HCT116 (cell line): ENCODE data around the gene LHPP. TPM values are rescaled to one million over a fixed set of nuclear protein-coding genes. Genes with fewer than 3 reads are reported as not detected.
"Not testable (repeated sequence)": the region's sequence is repeated elsewhere in the genome, so short reads cannot be mapped to it uniquely, and the experiment has no call there.

ENCODE experiments used
- ATAC-seq: fragments of 200-7000 bp; cut with Tn5 transposase; 2 replicates; pipeline ENCODE4 v1.9.1; 2020; ENCODE audit warnings: mild to moderate bottlenecking, moderate library complexity
- BruUV-seq: library from RNA; stranded (reverse); fragments of 400-500 nt; replicated peaks from 2 replicates; lab custom pipeline; 2021; lab: Mats Ljungman, UMichigan
- CTCF ChIA-PET: fragments of 300-600 bp; sonication (Branson Sonifier 250); formaldehyde crosslinking; loops from one replicate; lab custom pipeline; 2021; ENCODE audit warnings: antibody characterized with exemption; lab: Charles Lee
- POLR2A ChIA-PET: fragments of 300-600, 350-600 bp; sonication (Branson Sonifier 250); formaldehyde crosslinking; loops from one replicate; lab custom pipeline; 2021; ENCODE audit warnings: antibody characterized with exemption; lab: Charles Lee
- RAD21 ChIA-PET, 2 experiments: fragments of 300-600 bp; sonication (Branson Sonifier 250); formaldehyde crosslinking; loops; one replicate each; lab custom pipeline; 2023; ENCODE audit warnings: low total read pairs in 2 of 2; ENCODE audit not compliant: uncharacterized antibody in 2 of 2, unreplicated experiment in 2 of 2, low non-redundant PET in 1 of 2; lab: Charles Lee
- DNase-seq: peaks from one replicate; pipeline ENCODE4 v3.0.0-alpha.2; 2010; ENCODE audit warnings: low read depth, low spot score
- H2AFZ ChIP-seq: fragments of 200-600 bp; shearing (Covaris generic), sonication (generic); 2 replicates; pipeline ENCODE4 v1.6.1; 2017; ENCODE audit warnings: low read depth, mixed run types, mixed read lengths, antibody characterized with exemption, low read length; ENCODE audit not compliant: poor library complexity, severe bottlenecking
- H3K27ac ChIP-seq: 2 replicates; pipeline ENCODE4 v1.5.1; 2012; ENCODE audit warnings: low read depth, low read length
- H3K27me3 ChIP-seq: fragments of 200-600 bp; sonication (generic); 2 replicates; pipeline ENCODE4 v1.6.1; 2016; ENCODE audit warnings: mixed run types, low read length, mixed read lengths; ENCODE audit not compliant: insufficient read depth
- H3K36me3 ChIP-seq, 2 experiments: fragments of 200-500 bp in 1 of 2; fragments of 200-600 bp in 1 of 2; sonication (Bioruptor generic) in 1 of 2; sonication (generic) in 1 of 2; 2 replicates each; pipeline versions ENCODE4 v1.5.1 to v1.6.1; 2014 to 2016; ENCODE audit warnings: low read length in 2 of 2, inconsistent platforms in 1 of 2, mixed read lengths in 1 of 2, mixed run types in 1 of 2; ENCODE audit not compliant: insufficient read depth in 2 of 2, control insufficient read depth in 1 of 2
- H3K4me1 ChIP-seq, 2 experiments: fragments of 200-600 bp in 1 of 2; sonication (generic) in 1 of 2; 2 replicates each; pipeline versions ENCODE4 v1.5.1 to v1.6.1; 2012 to 2017; ENCODE audit warnings: low read length in 2 of 2, inconsistent platforms in 1 of 2, mild to moderate bottlenecking in 1 of 2, mixed read lengths in 1 of 2, mixed run types in 1 of 2, moderate library complexity in 1 of 2; ENCODE audit not compliant: insufficient read depth in 2 of 2, control insufficient read depth in 1 of 2
- H3K4me2 ChIP-seq: fragments of 200-600 bp; sonication (generic); 2 replicates; pipeline ENCODE4 v1.6.1; 2017; ENCODE audit warnings: mixed run types, low read length, mixed read lengths
- H3K4me3 ChIP-seq, 2 experiments: fragments of 200-600 bp in 1 of 2; sonication (generic) in 1 of 2; replicated peaks in 1 of 2; 2 replicates each; pipeline ENCODE4 v1.5.1; 2011 to 2016; ENCODE audit warnings: low read length in 2 of 2, control low read depth in 1 of 2, low read depth in 1 of 2, mild to moderate bottlenecking in 1 of 2, mixed read lengths in 1 of 2, mixed run types in 1 of 2
- H3K79me2 ChIP-seq: fragments of 200-600 bp; sonication (generic); 2 replicates; pipeline ENCODE4 v1.6.1; 2017; ENCODE audit warnings: mild to moderate bottlenecking, mixed run types, low read length, moderate library complexity, mixed read lengths; ENCODE audit not compliant: insufficient read depth
- H3K9ac ChIP-seq: fragments of 200-600 bp; sonication (generic); 2 replicates; pipeline ENCODE4 v1.6.1; 2016; ENCODE audit warnings: low read length, mixed read lengths
- H3K9me2 ChIP-seq: fragments of 200-600 bp; sonication (generic), shearing (Covaris generic); 2 replicates; pipeline ENCODE4 v1.6.1; 2017; ENCODE audit warnings: mixed run types, mild to moderate bottlenecking, moderate library complexity; ENCODE audit not compliant: insufficient read depth
- H3K9me3 ChIP-seq, 2 experiments: fragments of 200-500 bp in 1 of 2; fragments of 200-600 bp in 1 of 2; sonication (Bioruptor generic) in 1 of 2; sonication (generic) in 1 of 2; 2 replicates each; pipeline ENCODE4 v1.6.1; 2014 to 2017; ENCODE audit warnings: low read length in 2 of 2, mixed read lengths in 2 of 2, inconsistent platforms in 1 of 2, low read depth in 1 of 2, mild to moderate bottlenecking in 1 of 2, mixed run types in 1 of 2, moderate library complexity in 1 of 2; ENCODE audit not compliant: control insufficient read depth in 1 of 2, insufficient read depth in 1 of 2
- H4K20me1 ChIP-seq: fragments of 200-600 bp; sonication (generic), shearing (Covaris generic); 2 replicates; pipeline ENCODE4 v1.6.1; 2017; ENCODE audit warnings: mixed run types, mild to moderate bottlenecking, moderate library complexity; ENCODE audit not compliant: insufficient read depth
- CEBPB ChIP-seq: IDR thresholded peaks from 2 replicates; pipeline ENCODE4 v1.6.1; 2012; ENCODE audit warnings: low read depth
- EGR1 ChIP-seq: IDR thresholded peaks from 2 replicates; pipeline ENCODE4 v1.6.1; 2012; ENCODE audit warnings: low read depth
- JUND ChIP-seq: IDR thresholded peaks from 2 replicates; pipeline ENCODE4 v1.6.1; 2012
- SP1 ChIP-seq: IDR thresholded peaks from 2 replicates; pipeline ENCODE4 v1.6.1; 2012; ENCODE audit warnings: low read depth
- TCF7L2 ChIP-seq: IDR thresholded peaks from 2 replicates; pipeline ENCODE4 v1.7.0; 2011; ENCODE audit warnings: borderline replicate concordance, inconsistent platforms; ENCODE audit not compliant: insufficient read depth, insufficient read length; ENCODE audit errors: extremely low read depth
- ZBTB33 ChIP-seq: IDR thresholded peaks from 2 replicates; pipeline ENCODE4 v1.6.1; 2011; ENCODE audit warnings: mild to moderate bottlenecking, low read length, moderate library complexity; ENCODE audit not compliant: insufficient replicate concordance; ENCODE audit errors: extremely low read depth
- intact Hi-C: fragments of 100-400 bp; cut with micrococcal nuclease; formaldehyde crosslinking; loops from 2 replicates; pipeline ENCODE4 v1.10.0; 2022
- total RNA-seq: library from RNA; stranded (reverse); gene quantifications from one replicate; pipeline ENCODE4 v1.2.1, GENCODE V29; 2021; ENCODE audit not compliant: unreplicated experiment

LHPP gene
- total RNA-seq, 1 experiment from 2014 or later = 45.8 TPM

GRCh38 chr10:124433461-124433860 lies 28.2 kb upstream of the LHPP start (continued):
- TF ChIP-seq ZBTB33 (no peak), EGR1 (no peak), JUND (no peak), SP1 (no peak), TCF7L2 (no peak)

- CTCF ChIA-PET, intact Hi-C loops, H3K27me3 ChIP-seq, POLR2A ChIA-PET, H3K4me3 ChIP-seq, H3K36me3 ChIP-seq, H3K9me3 ChIP-seq, H3K27ac ChIP-seq, BruUV-seq, H3K79me2 ChIP-seq, H4K20me1 ChIP-seq, H3K9me2 ChIP-seq, H2AFZ ChIP-seq, H3K9ac ChIP-seq, DNase-seq, RAD21 ChIA-PET: not testable (repeated sequence)
- H3K4me1 ChIP-seq = peaks cover 8 to 29% of the 10 kb centered on the region in 2 experiments; a peak in 3 of 4 replicates
- peak overlapping the region; percentile 36 for H3K4me2 ChIP-seq
- ATAC-seq = peak; percentile 12; the same call in 1 of the 2 replicates
- 0 out of 2 replicates have a peak, but pooled peaks have one; percentile 10 for TF ChIP-seq CEBPB
Observed at GRCh38 chr10:124435683-124436082, 25.9 kb upstream of the LHPP start.
